Measurements from ENCODE around the gene CD302. TPM values are rescaled to one million over a fixed set of nuclear protein-coding genes. Genes with fewer than 3 reads are reported as not detected.
"Not testable (repeated sequence)": the region's sequence is repeated elsewhere in the genome, so short reads cannot be mapped to it uniquely, and the experiment has no call there.

The CD302 gene
- total RNA-seq, 1 donor from 2014 or later, result 34.6 TPM

GRCh38 chr2:159793326-159793725 lies 4.7 kb downstream of the CD302 start:
- DNase-seq (ENCODE audit: low spot score), result no peak

DNA sequence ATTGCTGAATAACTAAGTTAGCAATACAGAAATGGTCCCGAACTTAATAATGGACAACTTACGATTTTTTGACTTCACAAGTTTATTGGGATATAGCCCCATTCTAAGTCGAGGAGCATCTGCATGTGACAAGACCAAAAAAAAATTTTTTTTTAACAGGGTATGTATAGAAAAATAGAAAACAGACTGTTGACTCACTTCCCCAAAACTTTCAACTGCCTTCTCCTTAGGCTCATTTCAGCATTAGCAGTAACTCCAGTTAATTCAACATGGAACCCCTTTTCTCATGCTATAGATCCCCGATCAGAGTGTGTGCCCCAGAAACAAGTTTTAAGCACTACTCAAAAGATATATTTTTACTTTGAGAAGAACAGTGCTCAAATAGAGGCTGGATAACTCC lies 5.4 kb downstream of the CD302 start:
- DNase-seq (ENCODE audit: low spot score), result no peak

GRCh38 chr2:159792036-159792435 lies 6.0 kb downstream of the CD302 start:
- DNase-seq (ENCODE audit: low spot score), result no peak

DNA sequence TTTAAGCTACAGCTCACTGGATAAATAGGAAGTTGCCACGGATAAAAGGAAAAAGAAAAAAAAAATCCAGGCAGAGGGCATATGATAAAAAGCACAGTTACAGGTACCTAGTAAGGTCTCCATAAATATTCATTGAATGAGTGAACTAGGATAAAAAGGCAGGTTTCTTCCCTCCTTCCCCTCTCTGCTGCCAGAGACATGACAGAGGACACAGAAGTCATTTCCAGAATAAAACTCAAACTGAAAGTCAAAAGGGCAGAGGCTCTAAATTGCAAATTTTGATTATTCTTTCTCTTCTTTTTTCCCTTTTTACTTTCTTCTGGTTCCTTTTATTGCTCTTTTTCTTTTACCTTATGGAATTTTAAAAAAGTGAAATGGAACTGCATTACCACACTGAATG lies 7.7 kb downstream of the CD302 start:
- DNase-seq (ENCODE audit: low spot score), result no peak

GRCh38 chr2:159788253-159788652 lies 9.8 kb downstream of the CD302 start:
- DNase-seq (ENCODE audit: low spot score), result no peak

- DNase-seq (ENCODE audit: low spot score), result not testable (repeated sequence)
Measured at GRCh38 chr2:159787647-159788046, 10.4 kb downstream of the CD302 start.

GRCh38 chr2:159786938-159787337 lies 11.1 kb downstream of the CD302 start:
- no peak for DNase-seq (ENCODE audit: low spot score)

DNA sequence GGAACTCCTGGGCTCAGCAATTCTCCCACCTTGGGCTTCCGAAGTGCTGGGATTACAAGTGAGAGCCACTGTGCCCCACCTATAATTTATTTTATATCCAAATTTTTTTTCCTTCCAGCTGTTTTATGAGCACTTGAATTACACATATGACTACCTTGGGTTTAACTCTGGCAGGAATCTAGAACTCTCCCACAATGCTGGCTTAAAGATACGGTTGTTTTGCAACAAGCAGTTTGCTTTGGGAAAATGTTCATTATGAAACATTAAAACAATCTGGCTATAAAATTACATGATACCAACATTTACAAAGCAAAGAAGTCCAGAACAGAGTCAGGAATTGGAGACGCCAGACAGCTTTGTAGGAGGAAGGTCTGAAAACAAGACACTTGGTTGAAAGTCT lies 12.8 kb downstream of the CD302 start:
- DNase-seq (ENCODE audit: low spot score), result no peak

DNA sequence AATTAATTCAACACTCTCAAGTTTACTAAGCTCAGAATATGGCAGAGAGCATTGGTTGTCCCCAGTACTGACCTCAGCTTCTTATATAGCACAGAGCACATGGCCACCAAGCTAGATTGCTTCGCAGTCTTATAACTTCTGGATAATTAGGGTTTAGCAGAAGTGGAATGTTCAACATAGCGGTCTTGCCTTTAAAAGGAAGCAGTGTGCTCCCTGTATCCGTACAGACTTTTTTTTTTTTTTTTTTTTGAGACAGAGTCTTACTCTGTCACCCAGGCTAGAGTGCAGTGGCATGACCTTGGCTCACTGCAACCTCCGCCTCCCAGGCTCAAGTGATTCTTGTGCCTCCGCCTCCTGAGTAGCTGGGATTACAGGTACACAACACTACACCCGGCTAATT lies 13.3 kb downstream of the CD302 start:
- not testable (repeated sequence) for DNase-seq (ENCODE audit: low spot score)

GRCh38 chr2:159783556-159783955 lies 14.5 kb downstream of the CD302 start:
- no peak for DNase-seq (ENCODE audit: low spot score)

- DNase-seq (ENCODE audit: low spot score), result no peak
Measured at GRCh38 chr2:159776321-159776720, 21.7 kb downstream of the CD302 start.

DNA sequence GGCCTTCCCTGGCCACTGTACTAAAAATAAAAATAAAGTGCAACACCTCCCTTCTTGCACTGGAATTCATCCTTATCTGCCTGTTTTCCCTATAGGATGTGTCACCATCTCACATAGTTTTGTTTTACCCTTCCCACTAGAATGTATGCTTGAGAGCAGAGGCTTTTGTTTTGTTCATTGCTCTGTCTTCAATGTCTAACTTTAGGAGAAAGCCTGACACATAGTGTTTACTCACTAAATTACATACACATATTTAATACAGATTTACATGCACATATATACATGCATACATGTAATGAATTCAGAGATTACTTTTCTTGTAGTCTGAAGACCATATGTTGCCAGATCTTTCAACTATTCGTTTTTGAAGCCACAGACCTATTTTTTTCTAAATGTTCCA lies 23.0 kb downstream of the CD302 start:
- no peak for DNase-seq (ENCODE audit: low spot score)

DNA sequence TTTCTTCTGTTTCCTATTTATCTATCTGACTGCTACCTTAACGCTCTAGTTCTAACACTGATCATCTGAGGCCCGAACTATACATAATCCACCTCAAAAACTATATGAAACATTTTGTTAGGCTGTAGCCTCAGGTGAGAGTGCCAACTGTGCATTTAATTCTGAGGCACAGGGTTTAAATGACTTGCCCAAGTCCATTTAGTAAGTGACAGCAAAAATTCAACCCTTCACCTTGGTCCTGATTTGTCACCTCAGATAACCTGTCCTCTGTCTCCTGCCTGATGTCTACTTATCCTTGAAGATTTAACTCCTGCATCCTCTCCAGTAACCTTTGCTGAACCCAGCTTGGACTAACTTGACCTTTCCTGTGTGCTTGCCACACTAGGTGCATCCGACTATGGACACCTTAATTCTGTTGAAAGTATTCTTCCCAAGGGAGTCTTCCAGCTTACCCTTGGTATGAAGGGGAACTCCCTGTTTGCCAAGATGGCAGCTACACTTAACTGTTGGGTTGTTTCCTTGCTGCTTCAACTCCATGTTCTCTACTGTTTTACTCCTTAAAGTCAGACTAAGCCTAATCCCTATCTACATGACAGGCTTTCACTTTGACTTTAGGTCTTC lies 23.5 kb downstream of the CD302 start:
- DNase-seq (ENCODE audit: low spot score), result no peak

DNA sequence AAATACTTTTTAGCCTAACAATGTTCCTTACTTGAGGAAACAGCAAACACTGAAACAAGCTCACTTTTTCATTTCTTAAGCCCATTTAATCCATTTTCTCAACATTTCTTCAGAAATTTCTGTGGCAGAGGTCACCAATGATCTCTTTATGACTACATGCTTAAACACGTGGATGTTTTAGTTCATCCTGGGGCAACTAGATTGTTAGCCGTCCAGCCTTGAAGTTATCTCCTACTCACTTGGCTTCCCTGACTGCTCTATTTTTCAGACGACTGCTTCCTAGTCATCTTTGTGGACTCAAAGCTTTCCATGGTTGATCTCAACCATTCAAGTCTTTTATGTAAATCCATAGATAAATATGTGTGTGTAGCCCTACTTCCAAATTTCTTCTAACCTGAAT lies 24.1 kb downstream of the CD302 start:
- DNase-seq (ENCODE audit: low spot score), result no peak

DNA sequence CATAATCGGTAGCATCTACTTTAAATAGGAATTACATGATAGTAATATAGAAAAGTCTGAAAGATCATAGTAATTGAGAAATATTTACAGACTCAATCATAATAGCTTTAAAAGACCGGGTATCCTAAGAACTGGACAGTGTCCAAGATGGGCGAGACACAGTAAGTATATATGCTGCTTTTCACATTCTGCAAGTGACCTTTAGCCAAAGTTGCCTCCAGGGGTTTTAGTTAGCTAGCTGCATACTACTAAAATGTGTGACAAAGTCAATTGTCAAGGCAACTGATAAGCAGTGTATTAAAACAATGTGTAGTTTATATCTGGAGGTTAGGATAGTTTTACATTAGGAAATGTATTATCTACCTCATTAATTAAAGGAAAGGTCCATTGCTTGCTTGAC lies 24.6 kb downstream of the CD302 start:
- no peak for DNase-seq (ENCODE audit: low spot score)

DNA sequence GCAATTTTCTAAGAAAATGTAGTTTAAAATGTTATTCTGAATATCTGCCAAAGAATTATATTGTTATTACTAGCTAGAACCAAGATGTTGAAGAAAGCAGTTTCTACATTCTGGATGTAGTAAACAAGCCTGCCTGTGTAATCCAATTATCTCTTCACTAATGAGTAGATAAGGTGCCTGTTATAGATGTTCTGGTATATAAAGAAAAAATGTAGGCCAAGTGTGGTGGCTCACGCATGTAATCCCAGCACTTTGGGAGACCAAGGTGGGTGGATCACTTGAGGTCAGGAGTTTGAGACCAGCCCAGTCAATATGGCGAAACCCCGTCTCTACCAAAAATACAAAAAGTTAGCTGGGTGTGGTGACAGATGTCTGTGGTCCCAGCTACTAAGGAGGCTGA lies 28.9 kb downstream of the CD302 start:
- no peak for DNase-seq (ENCODE audit: low spot score)

DNA sequence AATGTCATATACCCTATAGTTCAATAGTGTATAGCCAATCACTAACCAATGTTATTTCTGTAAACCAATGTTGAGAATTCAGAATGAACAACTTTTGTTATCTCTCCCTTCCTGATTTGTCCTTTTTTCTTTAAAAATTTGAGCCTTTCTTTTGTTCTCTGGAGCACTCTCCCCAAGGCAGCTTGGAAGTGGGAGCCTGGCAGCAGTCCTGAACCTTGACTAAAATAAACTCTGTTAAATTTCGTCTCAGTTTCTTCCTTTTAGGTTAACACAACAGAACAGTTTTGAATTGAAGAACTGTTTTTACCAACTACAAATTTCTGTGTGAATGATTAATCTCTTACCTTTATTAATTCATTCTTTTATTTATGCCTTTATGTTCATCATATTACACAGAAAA lies 35.9 kb downstream of the CD302 start:
- DNase-seq (ENCODE audit: low spot score), result no peak

- no peak for DNase-seq (ENCODE audit: low spot score)
Measured at GRCh38 chr2:159760326-159760725, 37.7 kb downstream of the CD302 start.

- no peak for DNase-seq (ENCODE audit: low spot score)
Measured at GRCh38 chr2:159759577-159759976, 38.4 kb downstream of the CD302 start.

DNA sequence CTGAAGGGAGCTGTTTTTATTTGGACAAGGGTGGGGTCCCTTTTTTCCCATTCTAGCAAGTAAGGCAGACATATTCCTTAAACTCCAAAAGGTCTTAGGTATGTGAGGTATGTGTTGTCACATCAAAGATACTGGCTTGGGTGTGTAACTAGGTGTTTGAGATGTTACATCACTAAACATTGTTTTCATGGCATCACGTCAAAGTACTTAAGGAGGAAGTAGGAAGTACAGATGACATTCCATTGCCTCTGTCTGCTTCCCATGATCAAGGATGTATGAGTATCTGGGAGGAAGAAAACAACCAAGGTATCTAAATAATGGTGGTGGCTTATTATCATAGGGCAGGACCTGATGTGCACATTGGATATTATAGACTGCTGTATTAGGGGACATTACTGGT lies 39.3 kb downstream of the CD302 start:
- no peak for DNase-seq (ENCODE audit: low spot score)

DNA sequence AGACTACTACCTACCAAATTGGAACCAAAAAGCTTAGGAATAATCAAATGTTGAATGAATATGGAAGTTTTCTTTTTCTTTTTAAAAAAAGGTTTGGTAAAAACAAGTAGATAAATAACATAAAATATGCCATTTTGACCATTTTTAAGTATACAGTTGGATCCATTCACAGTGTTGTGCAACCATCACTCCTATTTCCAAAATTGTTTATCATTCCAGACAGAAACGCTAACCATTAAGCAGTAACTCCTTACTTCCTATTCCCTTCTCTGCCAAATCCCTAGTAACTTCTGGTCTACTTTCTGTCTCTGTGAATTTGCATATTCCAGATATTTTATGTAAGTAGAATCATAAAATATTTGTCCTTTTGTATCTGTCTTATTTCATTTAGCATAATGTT lies 39.8 kb downstream of the CD302 start:
- no peak for DNase-seq (ENCODE audit: low spot score)

DNA sequence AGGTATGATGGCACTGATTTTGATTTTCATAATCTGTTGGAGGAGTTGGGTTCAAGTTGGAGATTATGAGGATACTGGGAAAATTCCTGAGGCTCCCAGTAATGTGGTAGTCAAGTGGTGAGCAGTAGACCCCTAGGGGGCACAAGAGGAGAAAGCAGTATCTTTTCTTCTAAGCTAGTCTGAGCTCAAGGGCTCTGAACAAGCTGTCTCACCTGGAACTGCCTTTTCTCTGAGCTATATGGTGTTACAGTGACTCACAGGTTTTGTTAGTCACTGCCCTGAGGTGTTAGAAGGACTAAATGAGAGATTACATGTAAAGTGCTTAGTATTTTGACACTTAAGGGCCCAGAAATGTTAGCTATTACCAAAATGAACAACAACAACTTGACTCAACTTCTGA lies 42.2 kb downstream of the CD302 start:
- DNase-seq (ENCODE audit: low spot score), result no peak

DNA sequence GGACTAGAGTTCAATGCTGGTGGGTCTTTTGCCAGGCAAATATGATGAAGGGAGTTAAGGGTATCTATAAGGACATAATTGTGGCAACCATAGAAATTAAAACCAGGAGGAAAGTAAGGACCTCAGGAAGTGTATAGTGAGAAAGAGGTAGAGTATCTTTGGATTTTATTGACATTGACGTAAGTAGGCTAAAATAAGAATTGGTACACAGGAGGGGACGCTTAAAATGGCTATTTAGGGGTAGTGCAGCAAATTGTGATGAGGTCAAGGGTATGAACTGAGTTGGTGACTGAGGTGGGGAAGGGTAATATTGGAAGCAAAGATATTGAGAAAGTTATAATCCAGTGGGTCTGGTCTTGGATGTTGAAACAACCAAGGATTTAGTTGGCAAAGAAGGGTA lies 43.0 kb downstream of the CD302 start:
- no peak for DNase-seq (ENCODE audit: low spot score)

DNA sequence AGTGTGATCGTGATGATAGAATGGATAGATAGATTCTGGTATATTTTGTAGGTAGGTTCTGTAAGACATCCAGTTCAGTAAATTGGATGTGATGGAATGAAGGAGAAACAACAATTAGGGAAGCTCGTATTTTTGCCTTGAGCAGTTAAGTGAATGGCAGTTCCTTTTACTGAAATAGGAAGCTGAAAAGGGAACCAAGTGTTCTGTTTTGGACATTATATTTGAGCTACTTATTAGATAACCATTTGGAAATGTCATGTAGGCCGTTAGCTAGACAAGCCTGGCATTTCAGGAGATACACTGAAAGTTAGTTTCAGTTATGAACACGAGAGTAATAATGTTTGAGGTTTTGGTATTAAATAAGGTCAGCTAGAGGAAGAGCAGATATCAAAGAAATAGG lies 44.2 kb downstream of the CD302 start:
- DNase-seq (ENCODE audit: low spot score), result no peak

DNA sequence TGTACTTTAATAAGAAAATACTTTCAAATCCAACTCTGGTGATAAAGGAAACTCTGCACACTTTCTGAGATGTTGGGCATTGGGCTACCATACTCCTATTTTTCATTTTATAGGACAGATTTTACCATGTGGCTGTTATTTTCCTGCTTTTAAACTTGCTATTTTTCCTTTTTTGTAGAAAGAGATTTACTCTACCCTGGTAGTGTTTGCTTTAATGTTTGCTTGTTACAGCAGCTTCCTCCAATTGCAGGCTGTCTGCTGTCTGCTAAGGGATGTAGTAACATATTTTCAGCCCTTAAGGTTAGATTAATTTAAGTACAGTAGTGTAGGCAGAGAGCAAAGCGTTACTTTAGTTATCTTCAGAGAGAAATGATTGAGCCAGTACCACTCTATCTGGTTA lies 47.1 kb downstream of the CD302 start:
- no peak for DNase-seq (ENCODE audit: low spot score)
